HL-60 (cell line): Measurements from ENCODE around the gene RTN4R.

Source experiments
- DNase-seq, 2 experiments: peaks; one replicate each; pipeline ENCODE4 v3.0.0-alpha.2; 2010 to 2020; ENCODE audit warnings: low read depth in 1 of 2, low spot score in 1 of 2
- H3K27ac ChIP-seq: fragments of 250-450 bp; sonication (Bioruptor Pico); replicated peaks from 2 replicates; pipeline ENCODE4 v1.5.1; 2020; ENCODE audit warnings: mild to moderate bottlenecking, moderate library complexity
- H3K27me3 ChIP-seq: fragments of 250-450 bp; sonication (Bioruptor Pico); 2 replicates; pipeline ENCODE4 v1.5.1; 2021; ENCODE audit warnings: mild to moderate bottlenecking, moderate library complexity; ENCODE audit not compliant: insufficient read depth, poor library complexity, severe bottlenecking
- H3K4me3 ChIP-seq: replicated peaks from 2 replicates; pipeline ENCODE4 v1.5.1; 2011; ENCODE audit warnings: mild to moderate bottlenecking, control low read depth, low read length; ENCODE audit not compliant: insufficient read depth
- CTCF ChIP-seq: IDR thresholded peaks from one replicate; pipeline ENCODE4 v1.5.1; 2011; ENCODE audit warnings: low read length, control low read depth, inconsistent platforms; ENCODE audit not compliant: insufficient read depth
- GABPA ChIP-seq: IDR thresholded peaks from 2 replicates; pipeline ENCODE4 v1.6.1; 2012; ENCODE audit warnings: low read depth
- POLR2AphosphoS5 ChIP-seq: IDR thresholded peaks from 2 replicates; pipeline ENCODE4 v1.6.1; 2012; ENCODE audit warnings: low read depth
- REST ChIP-seq: IDR thresholded peaks from 2 replicates; pipeline ENCODE4 v1.6.1; 2012; ENCODE audit warnings: low read depth; ENCODE audit not compliant: insufficient replicate concordance
- SPI1 ChIP-seq: IDR thresholded peaks from 2 replicates; pipeline ENCODE4 v1.6.1; 2012; ENCODE audit warnings: low read depth, mild to moderate bottlenecking, borderline replicate concordance

Gene RTN4R

GRCh38 chr22:20194681-20195593, 73.2 kb downstream of the RTN4R start:
- H3K27ac ChIP-seq: no peak overlapping the region
- no peak for DNase-seq
- H3K4me3 ChIP-seq: no peak overlapping the region
- TF ChIP-seq SPI1 (no peak), POLR2AphosphoS5 (no peak), REST (no peak), CTCF (no peak), GABPA (no peak)
- no peaks in the 10 kb centered on the region for H3K27me3 ChIP-seq

GRCh38 chr22:20193761-20194494, 74.2 kb downstream of the RTN4R start:
- TF ChIP-seq SPI1 (no peak), REST (no peak), POLR2AphosphoS5 (no peak), GABPA (no peak), CTCF (no peak)
- Histone ChIP-seq H3K27ac (no peak overlapping the region), H3K27me3 (no peaks in the 10 kb centered on the region), H3K4me3 (no peak overlapping the region)
- DNase-seq: no peak

GRCh38 chr22:20192972-20193760, 75.0 kb downstream of the RTN4R start:
- no peak for TF ChIP-seq SPI1
- no peak for TF ChIP-seq CTCF
- no peak for TF ChIP-seq POLR2AphosphoS5
- no peak for TF ChIP-seq REST
- no peak for TF ChIP-seq GABPA
- Histone ChIP-seq H3K27me3 (no peaks in the 10 kb centered on the region), H3K27ac (no peak overlapping the region), H3K4me3 (no peak overlapping the region)
- no peak for DNase-seq
